ENCODE data around the gene LGALS1.

GRCh38 chr22:37672206-37672919 lies 3.1 kb upstream of the LGALS1 start:
- TF ChIP-seq EP300 (IDR thresholded peaks at IDR 0.05; ENCODE audit: borderline replicate concordance in 1 of 2, low read depth in 1 of 2, low read length in 1 of 2) (no peak), POLR2AphosphoS5 (IDR thresholded peaks at IDR 0.05; ENCODE audit: low read depth, low read length) (no peak), RAD21 (IDR thresholded peaks at IDR 0.05; ENCODE audit: low read length) (no peak)
